HEK293T (cell line): ENCODE data around the gene FAM135A.

Source experiments
- CTBP1 ChIP-seq: fragments of 450-650 bp; IDR thresholded peaks from 2 replicates; pipeline ENCODE4 v1.6.1; 2016; ENCODE audit warnings: borderline replicate concordance
- FOXA1 ChIP-seq: fragments of 450-650 bp; IDR thresholded peaks from 2 replicates; pipeline ENCODE4 v1.6.1; 2016; ENCODE audit warnings: mild to moderate bottlenecking
- FOXM1 ChIP-seq: fragments of 450-650 bp; IDR thresholded peaks from 2 replicates; pipeline ENCODE4 v1.6.1; 2017; ENCODE audit warnings: mild to moderate bottlenecking, borderline replicate concordance
- ZNF384 ChIP-seq: fragments of 450-650 bp; IDR thresholded peaks from 2 replicates; pipeline ENCODE4 v1.6.1; 2016

GRCh38 chr6:70510600-70510999 is 97.3 kb downstream of the FAM135A start:
- no peak for TF ChIP-seq ZNF384
- TF ChIP-seq CTBP1: no peak
- no peak for TF ChIP-seq FOXM1
- no peak for TF ChIP-seq FOXA1
